BLaER1 treated with 17β-estradiol and CSF1 and Interleukin-3, amounts not matched to agents 10 nM and 100 nM (cell line): Measurements from ENCODE around the gene ACO2.

Experiments used
- H3K27ac ChIP-seq, 11 experiments: shearing (Covaris generic); formaldehyde crosslinking; 2 replicates each; pipeline ENCODE4 v1.8.1; 2022
- H3K27me3 ChIP-seq, 11 experiments: shearing (Covaris generic); formaldehyde crosslinking; 2 replicates each; pipeline ENCODE4 v1.8.1; 2022
- H3K36me3 ChIP-seq, 11 experiments: shearing (Covaris generic); formaldehyde crosslinking; 2 replicates each; pipeline ENCODE4 v1.8.1; 2022
- H3K4me1 ChIP-seq, 10 experiments: shearing (Covaris generic); formaldehyde crosslinking; 2 replicates each; pipeline ENCODE4 v1.8.1; 2022
- H3K4me2 ChIP-seq, 11 experiments: shearing (Covaris generic); formaldehyde crosslinking; 2 replicates each; pipeline ENCODE4 v1.8.1; 2022
- H3K4me3 ChIP-seq, 10 experiments: shearing (Covaris generic); formaldehyde crosslinking; 2 replicates each; pipeline ENCODE4 v1.8.1; 2022
- H3K9ac ChIP-seq, 11 experiments: shearing (Covaris generic); formaldehyde crosslinking; 2 replicates each; pipeline ENCODE4 v1.8.1; 2022
- H3K9me3 ChIP-seq, 11 experiments: shearing (Covaris generic); formaldehyde crosslinking; replicated peaks in 1 of 11; 2 replicates each; pipeline ENCODE4 v1.8.1; 2022
- H4K20me1 ChIP-seq, 11 experiments: shearing (Covaris generic); formaldehyde crosslinking; 2 replicates each; pipeline ENCODE4 v1.8.1; 2022
- Cebpa-rat ChIP-seq, 11 experiments: shearing (Covaris generic); IDR thresholded peaks; 2 replicates each; pipeline ENCODE4 v1.8.1; 2022

Gene ACO2

GRCh38 chr22:41480397-41480735 lies 11.4 kb downstream of the ACO2 start:
- peak overlapping the region in 7 of 11 experiments; percentile 64 to 89 (median 86); a peak in 9 of 22 replicates for H3K27ac ChIP-seq
- TF ChIP-seq Cebpa-rat (IDR thresholded peaks at IDR 0.05) = no peak
- peak overlapping the region in 8 of 11 experiments; percentile 19 to 82 (median 69); a peak in 11 of 22 replicates for H3K9ac ChIP-seq
- no peaks in the 10 kb centered on the region for H3K27me3 ChIP-seq
- H4K20me1 ChIP-seq = peaks cover 54 to 99% (median 89%) of the 10 kb centered on the region in 11 experiments
- H3K9me3 ChIP-seq = peaks cover 0 to 11% (median 0%) of the 10 kb centered on the region in 11 experiments; a peak in 7 of 22 replicates
- H3K4me3 ChIP-seq = peak overlapping the region in 1 of 10 experiments; percentile 8; a peak in 1 of 20 replicates
- peaks cover under 1 to 30% (median 18%) of the 10 kb centered on the region in 11 experiments; a peak in 14 of 22 replicates for H3K36me3 ChIP-seq
- H3K4me1 ChIP-seq = peaks cover 60 to 95% (median 82%) of the 10 kb centered on the region in 10 experiments
- peak overlapping the region; percentile 57 to 99 (median 85); a peak in 21 of 22 replicates for H3K4me2 ChIP-seq

- peaks cover 0 to 11% (median 0%) of the 10 kb centered on the region in 11 experiments; a peak in 7 of 22 replicates for H3K9me3 ChIP-seq
- H3K4me3 ChIP-seq = no peak overlapping the region
- H3K27me3 ChIP-seq = no peaks in the 10 kb centered on the region
- peaks cover 0 to 24% (median 11%) of the 10 kb centered on the region in 11 experiments; a peak in 9 of 22 replicates for H3K36me3 ChIP-seq
- H3K9ac ChIP-seq = peak overlapping the region in 4 of 11 experiments; percentile 78 to 82 (median 81); a peak in 7 of 22 replicates
- peaks cover 61 to 100% (median 90%) of the 10 kb centered on the region in 11 experiments for H4K20me1 ChIP-seq
- peaks cover 60 to 94% (median 88%) of the 10 kb centered on the region in 10 experiments for H3K4me1 ChIP-seq
- H3K4me2 ChIP-seq = peak overlapping the region in 10 of 11 experiments; percentile 67 to 99 (median 88); a peak in 19 of 22 replicates
- H3K27ac ChIP-seq = peak overlapping the region in 4 of 11 experiments; percentile 86 to 89 (median 88); a peak in 7 of 22 replicates
- no peak for TF ChIP-seq Cebpa-rat (IDR thresholded peaks at IDR 0.05)
These were observed 12.4 kb downstream of the ACO2 start for GRCh38 chr22:41481131-41481830.

- Histone ChIP-seq H3K4me3 (no peak overlapping the region), H3K9me3 (peaks cover 0 to 9% (median 0%) of the 10 kb centered on the region in 11 experiments; a peak in 6 of 22 replicates), H3K27me3 (no peaks in the 10 kb centered on the region), H3K4me2 (peak overlapping the region; percentile 67 to 99 (median 85)), H3K27ac (peak overlapping the region in 4 of 11 experiments; percentile 22 to 89 (median 88); a peak in 5 of 22 replicates), H3K36me3 (peaks cover 0 to 23% (median 14%) of the 10 kb centered on the region in 11 experiments; a peak in 11 of 22 replicates), H3K9ac (peak overlapping the region in 8 of 11 experiments; percentile 3 to 82 (median 38); a peak in 10 of 22 replicates), H3K4me1 (peaks cover 60 to 96% (median 89%) of the 10 kb centered on the region in 10 experiments), H4K20me1 (peaks cover 61 to 100% (median 97%) of the 10 kb centered on the region in 11 experiments)
- TF ChIP-seq Cebpa-rat (IDR thresholded peaks at IDR 0.05) = no peak
These were observed 13.0 kb downstream of the ACO2 start for GRCh38 chr22:41481925-41482318.

- peaks cover 0 to 5% (median 0%) of the 10 kb centered on the region in 11 experiments; a peak in 6 of 22 replicates for H3K9me3 ChIP-seq
- peaks cover 58 to 97% (median 89%) of the 10 kb centered on the region in 10 experiments for H3K4me1 ChIP-seq
- peaks cover 61 to 100% (median 99%) of the 10 kb centered on the region in 11 experiments for H4K20me1 ChIP-seq
- H3K27me3 ChIP-seq = no peaks in the 10 kb centered on the region
- peak overlapping the region in 4 of 11 experiments; percentile 22 to 89 (median 88); a peak in 8 of 22 replicates for H3K27ac ChIP-seq
- peaks cover 0 to 23% (median 13%) of the 10 kb centered on the region in 11 experiments; a peak in 11 of 22 replicates for H3K36me3 ChIP-seq
- no peak for TF ChIP-seq Cebpa-rat (IDR thresholded peaks at IDR 0.05)
- H3K4me2 ChIP-seq = peak overlapping the region; percentile 67 to 99 (median 85)
- no peak overlapping the region for H3K4me3 ChIP-seq
- peak overlapping the region in 8 of 11 experiments; percentile 3 to 82 (median 38); a peak in 12 of 22 replicates for H3K9ac ChIP-seq
These were observed 13.5 kb downstream of the ACO2 start for GRCh38 chr22:41482319-41482935.

GRCh38 chr22:41485033-41485432 lies 16.1 kb downstream of the ACO2 start:
- no peak overlapping the region for H3K4me3 ChIP-seq
- no peaks in the 10 kb centered on the region for H3K27me3 ChIP-seq
- peaks cover 31 to 96% (median 86%) of the 10 kb centered on the region in 10 experiments for H3K4me1 ChIP-seq
- H3K9ac ChIP-seq = 0 out of 22 replicates have a peak overlapping the region, but pooled peaks of 2 of the 11 experiments have one; percentile 6 to 25
- H3K36me3 ChIP-seq = peaks cover 0 to 41% (median 20%) of the 10 kb centered on the region in 11 experiments; a peak in 14 of 22 replicates
- H3K4me2 ChIP-seq = peak overlapping the region in 10 of 11 experiments; percentile 26 to 69 (median 56); a peak in 19 of 22 replicates
- H3K9me3 ChIP-seq = no peaks in the 10 kb centered on the region
- TF ChIP-seq Cebpa-rat (IDR thresholded peaks at IDR 0.05) = no peak
- H3K27ac ChIP-seq = peak overlapping the region in 2 of 11 experiments; percentile 3 to 19; a peak in 1 of 22 replicates
- peaks cover 67 to 100% (median 99%) of the 10 kb centered on the region in 11 experiments for H4K20me1 ChIP-seq

GRCh38 chr22:41487037-41487935 lies 18.4 kb downstream of the ACO2 start:
- Histone ChIP-seq H4K20me1 (peaks cover 55 to 100% (median 99%) of the 10 kb centered on the region in 11 experiments), H3K27ac (peak overlapping the region in 1 of 11 experiments; percentile 42; a peak in 1 of 22 replicates), H3K4me2 (peak overlapping the region in 2 of 11 experiments; percentile 11 to 19; a peak in 2 of 22 replicates), H3K27me3 (no peaks in the 10 kb centered on the region), H3K36me3 (peaks cover 0 to 50% (median 20%) of the 10 kb centered on the region in 11 experiments; a peak in 15 of 22 replicates), H3K4me3 (no peak overlapping the region), H3K9me3 (no peaks in the 10 kb centered on the region), H3K4me1 (peaks cover 21 to 89% (median 68%) of the 10 kb centered on the region in 10 experiments), H3K9ac (no peak overlapping the region; a peak in 1 of 22 replicates)
- no peak for TF ChIP-seq Cebpa-rat (IDR thresholded peaks at IDR 0.05)

GRCh38 chr22:41488076-41488475 lies 19.2 kb downstream of the ACO2 start:
- H3K9me3 ChIP-seq = no peaks in the 10 kb centered on the region
- peak overlapping the region in 4 of 11 experiments; percentile 8 to 55 (median 35); a peak in 2 of 22 replicates for H3K4me2 ChIP-seq
- H3K27ac ChIP-seq = no peak overlapping the region
- TF ChIP-seq Cebpa-rat (IDR thresholded peaks at IDR 0.05) = no peak
- H3K27me3 ChIP-seq = no peaks in the 10 kb centered on the region
- H3K4me3 ChIP-seq = no peak overlapping the region
- peaks cover 2 to 58% (median 21%) of the 10 kb centered on the region in 11 experiments; a peak in 15 of 22 replicates for H3K36me3 ChIP-seq
- H3K4me1 ChIP-seq = peaks cover 13 to 82% (median 60%) of the 10 kb centered on the region in 10 experiments
- H3K9ac ChIP-seq = peak overlapping the region in 1 of 11 experiments; percentile 14; a peak in 1 of 22 replicates
- H4K20me1 ChIP-seq = peaks cover 53 to 100% (median 99%) of the 10 kb centered on the region in 11 experiments
